ENCODE data around the gene MRPL46. TPM values are rescaled to one million over a fixed set of nuclear protein-coding genes. Genes with fewer than 3 reads are reported as not detected.

Gene MRPL46
- total RNA-seq, 4 donors from 2014 or later, result 2.8 to 30.6 (median 16.0) TPM

GRCh38 chr15:88448991-88449461 lies 18.2 kb downstream of the MRPL46 start:
- Histone ChIP-seq H3K9me3 (no peaks in the 10 kb centered on the region), H3K4me1 (peaks cover 0 to 3% (median 0%) of the 10 kb centered on the region in 4 donors), H3K36me3 (no peaks in the 10 kb centered on the region), H3K4me3 (no peak overlapping the region), H3K27ac (no peak overlapping the region), H3K27me3 (peaks cover 9% of the 10 kb centered on the region)
- in situ Hi-C loops (cut with MboI; ENCODE audit: low pct_ligation_motif_present in 1 of 4, low pct_unique_long_range_greater_than_20kb in 1 of 4, low sequenced_read_pairs in 3 of 4) (no loop called here), intact Hi-C loops (cut with DNase I; ENCODE audit: low total_unique reads) (no loop called here)
- DNase-seq, result no peak
- WGBS, 2 donors (ENCODE audit: low coverage in 1 of 2), result 88% methylated on average over 5 of the region's 5 CpGs; no CpG with 5 or more reads in 1 of the 2 donors
- TF ChIP-seq POLR2AphosphoS5 (IDR thresholded peaks at IDR 0.05) (no peak), POLR2A (IDR thresholded peaks at IDR 0.05) (no peak), CTCF (IDR thresholded peaks at IDR 0.05) (no peak), EP300 (IDR thresholded peaks at IDR 0.05; ENCODE audit: low read depth) (no peak)

GRCh38 chr15:88447741-88448140 lies 19.4 kb downstream of the MRPL46 start:
- no peak overlapping the region for H3K4me3 ChIP-seq
- no peak for TF ChIP-seq POLR2AphosphoS5 (IDR thresholded peaks at IDR 0.05)
- TF ChIP-seq EP300 (IDR thresholded peaks at IDR 0.05; ENCODE audit: low read depth), result no peak
- TF ChIP-seq CTCF (IDR thresholded peaks at IDR 0.05), result no peak
- no peak for TF ChIP-seq POLR2A (IDR thresholded peaks at IDR 0.05)
- 76% methylated on average over 1 of the region's 1 CpG; no CpG with 5 or more reads in 1 of the 2 donors for WGBS, 2 donors (ENCODE audit: low coverage in 1 of 2)
- H3K9me3 ChIP-seq, result peaks cover 0 to 6% of the 10 kb centered on the region in 2 donors
- intact Hi-C loops (cut with DNase I; ENCODE audit: low total_unique reads), result no loop called here
- no peak for DNase-seq
- H3K36me3 ChIP-seq, result no peaks in the 10 kb centered on the region
- H3K4me1 ChIP-seq, result peaks cover 0 to 3% (median 0%) of the 10 kb centered on the region in 4 donors
- no peak overlapping the region for H3K27ac ChIP-seq
- in situ Hi-C loops (cut with MboI; ENCODE audit: low pct_ligation_motif_present in 1 of 4, low pct_unique_long_range_greater_than_20kb in 1 of 4, low sequenced_read_pairs in 3 of 4), result no loop called here
- H3K27me3 ChIP-seq, result peaks cover 9% of the 10 kb centered on the region

GRCh38 chr15:88447206-88447605 lies 20.0 kb downstream of the MRPL46 start:
- peaks cover 0 to 6% of the 10 kb centered on the region in 2 donors for H3K9me3 ChIP-seq
- no peak overlapping the region for H3K27ac ChIP-seq
- no peak for DNase-seq
- H3K36me3 ChIP-seq, result no peaks in the 10 kb centered on the region
- H3K27me3 ChIP-seq, result peaks cover 9% of the 10 kb centered on the region
- no peak overlapping the region for H3K4me3 ChIP-seq
- H3K4me1 ChIP-seq, result peaks cover 0 to 3% (median 0%) of the 10 kb centered on the region in 4 donors
- 50 to 71% methylated on average over 1 of the region's 1 CpG for WGBS, 2 donors (ENCODE audit: low coverage in 1 of 2)
- in situ Hi-C loops (cut with MboI; ENCODE audit: low pct_ligation_motif_present in 1 of 4, low pct_unique_long_range_greater_than_20kb in 1 of 4, low sequenced_read_pairs in 3 of 4), result no loop called here
- intact Hi-C loops (cut with DNase I; ENCODE audit: low total_unique reads), result no loop called here
- TF ChIP-seq EP300 (IDR thresholded peaks at IDR 0.05; ENCODE audit: low read depth) (no peak), POLR2AphosphoS5 (IDR thresholded peaks at IDR 0.05) (no peak), POLR2A (IDR thresholded peaks at IDR 0.05) (no peak), CTCF (IDR thresholded peaks at IDR 0.05) (no peak)

GRCh38 chr15:88441076-88441730 lies 26.0 kb downstream of the MRPL46 start:
- DNase-seq, result no peak
- Histone ChIP-seq H3K9me3 (peaks cover 0 to 6% of the 10 kb centered on the region in 2 donors), H3K36me3 (no peaks in the 10 kb centered on the region), H3K27ac (no peak overlapping the region), H3K27me3 (no peaks in the 10 kb centered on the region), H3K4me1 (no peaks in the 10 kb centered on the region), H3K4me3 (no peak overlapping the region)
- in situ Hi-C loops (cut with MboI; ENCODE audit: low pct_ligation_motif_present in 1 of 4, low pct_unique_long_range_greater_than_20kb in 1 of 4, low sequenced_read_pairs in 3 of 4), result no loop called here
- WGBS, 2 donors (ENCODE audit: low coverage in 1 of 2), result 67 to 71% methylated on average over 1 to 2 of the region's 2 CpGs
- intact Hi-C loops (cut with DNase I; ENCODE audit: low total_unique reads), result no loop called here
- no peak for TF ChIP-seq EP300 (IDR thresholded peaks at IDR 0.05; ENCODE audit: low read depth)
- TF ChIP-seq POLR2A (IDR thresholded peaks at IDR 0.05), result no peak

Measured in transverse colon (tissue), 4 donors.